Hepatocyte (in vitro differentiated cells): ENCODE measurements around the gene RBM48. TPM values are rescaled to one million over a fixed set of nuclear protein-coding genes. Genes with fewer than 3 reads are reported as not detected.

Experiments
- DNase-seq: peaks from one replicate; pipeline ENCODE4 v3.0.0-alpha.2; 2016; ENCODE audit warnings: low spot score
- H2AFZ ChIP-seq: fragments of 200-600 bp; sonication (generic); 2 replicates; pipeline ENCODE4 v1.6.0; 2016; ENCODE audit warnings: antibody characterized with exemption, mild to moderate bottlenecking
- H3K27ac ChIP-seq: fragments of 200-600 bp; sonication (generic); 2 replicates; pipeline ENCODE4 v1.5.1; 2016; ENCODE audit warnings: mild to moderate bottlenecking
- H3K27me3 ChIP-seq: fragments of 200-600 bp; sonication (generic); 2 replicates; pipeline ENCODE4 v1.6.1; 2016
- H3K36me3 ChIP-seq: fragments of 200-600 bp; sonication (generic); replicated peaks from 2 replicates; pipeline ENCODE4 v1.5.1; 2016; ENCODE audit warnings: low read depth; ENCODE audit not compliant: insufficient read depth
- H3K4me1 ChIP-seq: fragments of 200-600 bp; sonication (generic); 2 replicates; pipeline ENCODE4 v1.5.1; 2016; ENCODE audit warnings: mild to moderate bottlenecking, moderate library complexity; ENCODE audit not compliant: insufficient read depth
- H3K4me2 ChIP-seq: fragments of 200-600 bp; sonication (generic); 2 replicates; pipeline ENCODE4 v1.6.0; 2016
- H3K4me3 ChIP-seq: fragments of 200-600 bp; sonication (generic); 2 replicates; pipeline ENCODE4 v1.5.1; 2016; ENCODE audit warnings: mild to moderate bottlenecking
- H3K79me2 ChIP-seq: fragments of 200-600 bp; sonication (generic); 2 replicates; pipeline ENCODE4 v1.6.0; 2017; ENCODE audit warnings: mild to moderate bottlenecking
- H3K9me2 ChIP-seq: fragments of 200-600 bp; sonication (generic); replicated peaks from 2 replicates; pipeline ENCODE4 v1.6.0; 2017; ENCODE audit warnings: mild to moderate bottlenecking; ENCODE audit not compliant: insufficient read depth
- H3K9me3 ChIP-seq: fragments of 200-600 bp; sonication (generic); 2 replicates; pipeline ENCODE4 v1.5.1; 2016; ENCODE audit warnings: low read depth, mild to moderate bottlenecking
- H4K20me1 ChIP-seq: fragments of 200-600 bp; sonication (generic); 2 replicates; pipeline ENCODE4 v1.6.0; 2016; ENCODE audit warnings: mild to moderate bottlenecking; ENCODE audit not compliant: insufficient read depth, poor library complexity, severe bottlenecking
- EZH2 ChIP-seq: fragments of 200-600 bp; sonication (generic); IDR thresholded peaks from 2 replicates; pipeline ENCODE4 v1.6.1; 2016; ENCODE audit warnings: antibody characterized with exemption, mild to moderate bottlenecking, borderline replicate concordance
- EZH2phosphoT487 ChIP-seq: fragments of 200-600 bp; sonication (generic); IDR thresholded peaks from one replicate; pipeline ENCODE4 v1.6.1; 2018; ENCODE audit warnings: antibody characterized with exemption, mild to moderate bottlenecking, low read depth, moderate library complexity; ENCODE audit not compliant: unreplicated experiment, severe bottlenecking
- WGBS: methylation state at CpG from one replicate; pipeline ENCODE4 v1.1.6; 2016; ENCODE audit warnings: low lambda C conversion rate; ENCODE audit errors: missing lambda C conversion rate; 5-methylcytosine and 5-hydroxymethylcytosine counted together
- polyA plus RNA-seq: library from polyadenylated mRNA; unstranded; fragments of >200 nt; fragmentation: Nextera tagmentation; extraction: Ambion mirVana; gene quantifications from 2 replicates; pipeline ENCODE4 v1.2.1, GENCODE V29; 2016
- total RNA-seq: library from RNA; depleted of rRNA; stranded (reverse); fragments of >200 nt; gene quantifications from 2 replicates; pipeline ENCODE4 v1.2.3, GENCODE V29; 2014
- TF ChIP-seq, protein P1 (sequence below): fragments of 200-600 bp; sonication (generic); IDR thresholded peaks from 2 replicates; pipeline ENCODE4 v1.5.1; 2016; ENCODE audit warnings: antibody characterized with exemption, mild to moderate bottlenecking; ENCODE audit not compliant: poor library complexity

RBM48 gene
- total and polyA plus RNA-seq, 2 experiments from 2014 or later = 8.4 to 15.7 TPM

DNA sequence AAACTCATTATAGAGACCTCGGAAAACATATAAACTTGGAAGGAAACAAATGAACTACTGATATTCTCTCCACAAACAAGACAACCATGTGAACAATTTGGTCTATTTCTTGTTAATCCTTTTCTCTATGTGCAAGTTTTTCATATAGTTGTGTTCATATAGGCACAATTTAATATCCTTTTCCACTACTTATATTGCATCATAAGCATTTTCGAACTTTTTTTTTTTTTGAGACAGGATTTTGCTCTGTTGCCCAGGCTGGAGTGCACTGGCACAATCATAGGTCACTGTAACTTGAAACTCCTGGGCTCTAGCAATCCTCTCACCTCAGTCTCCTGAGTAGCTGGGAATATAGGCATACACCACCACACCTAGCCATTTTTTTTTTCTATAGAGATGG lies 5.5 kb upstream of the RBM48 start:
- no peak overlapping the region for H2AFZ ChIP-seq
- TF ChIP-seq, protein P1, sequence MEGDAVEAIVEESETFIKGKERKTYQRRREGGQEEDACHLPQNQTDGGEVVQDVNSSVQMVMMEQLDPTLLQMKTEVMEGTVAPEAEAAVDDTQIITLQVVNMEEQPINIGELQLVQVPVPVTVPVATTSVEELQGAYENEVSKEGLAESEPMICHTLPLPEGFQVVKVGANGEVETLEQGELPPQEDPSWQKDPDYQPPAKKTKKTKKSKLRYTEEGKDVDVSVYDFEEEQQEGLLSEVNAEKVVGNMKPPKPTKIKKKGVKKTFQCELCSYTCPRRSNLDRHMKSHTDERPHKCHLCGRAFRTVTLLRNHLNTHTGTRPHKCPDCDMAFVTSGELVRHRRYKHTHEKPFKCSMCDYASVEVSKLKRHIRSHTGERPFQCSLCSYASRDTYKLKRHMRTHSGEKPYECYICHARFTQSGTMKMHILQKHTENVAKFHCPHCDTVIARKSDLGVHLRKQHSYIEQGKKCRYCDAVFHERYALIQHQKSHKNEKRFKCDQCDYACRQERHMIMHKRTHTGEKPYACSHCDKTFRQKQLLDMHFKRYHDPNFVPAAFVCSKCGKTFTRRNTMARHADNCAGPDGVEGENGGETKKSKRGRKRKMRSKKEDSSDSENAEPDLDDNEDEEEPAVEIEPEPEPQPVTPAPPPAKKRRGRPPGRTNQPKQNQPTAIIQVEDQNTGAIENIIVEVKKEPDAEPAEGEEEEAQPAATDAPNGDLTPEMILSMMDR = no peak
- TF ChIP-seq EZH2 (no peak), EZH2phosphoT487 (no peak)
- H3K27me3 ChIP-seq = no peaks in the 10 kb centered on the region
- WGBS = 95% methylated on average over 2 of the region's 2 CpGs
- H3K4me2 ChIP-seq = no peak overlapping the region
- no peak overlapping the region for H3K27ac ChIP-seq
- H3K36me3 ChIP-seq = no peaks in the 10 kb centered on the region
- H4K20me1 ChIP-seq = no peaks in the 10 kb centered on the region
- no peaks in the 10 kb centered on the region for H3K9me2 ChIP-seq
- no peaks in the 10 kb centered on the region for H3K9me3 ChIP-seq
- H3K79me2 ChIP-seq = peaks cover 47% of the 10 kb centered on the region
- DNase-seq = no peak
- H3K4me3 ChIP-seq = no peak overlapping the region
- H3K4me1 ChIP-seq = peaks cover 7% of the 10 kb centered on the region

DNA sequence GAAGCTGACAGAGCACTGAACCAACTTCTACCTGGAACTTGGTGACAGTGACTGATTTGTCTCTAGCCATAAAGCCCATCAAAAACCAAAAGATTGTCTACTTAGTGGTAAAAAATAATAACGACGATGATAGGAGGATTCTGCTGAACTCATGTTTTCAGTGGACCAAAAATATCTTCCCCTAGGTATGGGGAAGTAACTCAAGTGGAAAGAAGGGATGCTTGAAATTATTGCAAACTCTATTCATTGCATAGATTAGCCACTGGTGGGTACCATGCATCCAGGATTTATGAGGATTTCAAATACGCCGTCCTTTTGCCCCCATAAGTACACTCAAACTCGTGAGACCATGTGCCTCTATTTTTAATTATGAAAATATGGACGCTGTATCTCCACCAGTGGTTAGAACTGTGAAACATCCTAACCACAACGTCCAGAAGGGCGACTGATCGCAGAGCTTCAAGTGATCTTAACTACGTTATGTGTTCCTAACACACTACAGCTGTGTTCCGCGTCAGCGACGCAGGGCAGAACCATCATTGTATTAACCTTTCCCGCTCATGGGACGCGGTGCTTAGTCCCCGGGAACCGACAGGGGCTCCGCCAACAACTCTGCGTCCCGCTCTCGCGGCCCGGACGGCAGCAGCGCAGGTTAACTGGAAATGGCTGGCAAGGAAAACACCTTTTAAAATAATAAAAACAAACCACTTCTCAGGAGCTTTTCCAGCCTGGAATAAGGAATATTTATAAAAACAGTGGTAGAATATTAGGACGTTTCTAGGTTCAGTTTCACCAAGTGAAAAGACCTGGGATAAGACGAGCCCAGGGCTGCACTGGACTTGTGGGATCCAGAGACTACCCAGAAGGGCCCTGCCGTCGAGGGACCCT lies 1.1 kb upstream of the RBM48 start:
- Histone ChIP-seq H3K4me1 (peaks cover 12% of the 10 kb centered on the region), H3K36me3 (no peaks in the 10 kb centered on the region), H3K27ac (peak overlapping the region; percentile 68), H3K79me2 (peaks cover 65% of the 10 kb centered on the region), H3K4me3 (peak overlapping the region; percentile 70), H4K20me1 (no peaks in the 10 kb centered on the region), H3K4me2 (peak overlapping the region; percentile 93), H3K27me3 (no peaks in the 10 kb centered on the region), H2AFZ (peak overlapping the region; percentile 95), H3K9me3 (no peaks in the 10 kb centered on the region), H3K9me2 (no peaks in the 10 kb centered on the region)
- WGBS = 2% methylated on average over 31 of the region's 31 CpGs
- TF ChIP-seq, protein P1 = no peak
- no peak for TF ChIP-seq EZH2phosphoT487
- DNase-seq = peak; percentile 70

DNA sequence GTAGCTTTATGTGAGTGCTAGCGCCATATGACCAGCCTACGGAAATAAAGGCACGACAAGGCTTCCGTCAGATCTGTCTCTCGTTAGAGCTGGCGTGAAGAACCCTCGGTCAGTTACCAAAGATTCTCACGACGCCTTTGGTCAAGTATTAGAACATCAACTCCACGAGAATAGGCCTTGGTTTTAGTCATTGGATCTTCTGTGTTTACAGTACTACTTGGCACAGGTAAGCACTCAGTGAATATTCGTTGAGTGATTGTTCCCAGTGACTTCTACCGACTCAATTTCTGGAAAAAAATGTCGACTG lies 316 bp downstream of the RBM48 start:
- TF ChIP-seq EZH2 (no peak), EZH2phosphoT487 (no peak)
- TF ChIP-seq, protein P1 = no peak
- Histone ChIP-seq H3K9me2 (no peaks in the 10 kb centered on the region), H3K4me2 (peak overlapping the region; percentile 89), H3K4me3 (peak overlapping the region; percentile 70), H4K20me1 (no peaks in the 10 kb centered on the region), H3K36me3 (no peaks in the 10 kb centered on the region), H3K27me3 (no peaks in the 10 kb centered on the region), H3K27ac (peak overlapping the region; percentile 88), H3K9me3 (no peaks in the 10 kb centered on the region), H3K79me2 (peaks cover 60% of the 10 kb centered on the region), H3K4me1 (peaks cover 12% of the 10 kb centered on the region), H2AFZ (peak overlapping the region; percentile 77)
- WGBS = 3% methylated on average over 13 of the region's 13 CpGs
- DNase-seq = no peak
